SK-N-SH treated with all-trans-retinoic acid at 6 μM for 48 hours (cell line): ENCODE measurements around the gene PRKACG.
"Not testable (repeated sequence)": the region's sequence is repeated elsewhere in the genome, so short reads cannot be mapped to it uniquely, and the experiment has no call there.

ENCODE experiments used
- ATAC-seq: fragments of 200-7000 bp; cut with Tn5 transposase; 3 replicates; pipeline ENCODE4 v1.9.1; 2020; ENCODE audit warnings: mild to moderate bottlenecking, moderate library complexity
- ARNTL ChIP-seq: fragments of 450-650 bp; formaldehyde crosslinking; IDR thresholded peaks from 2 replicates; pipeline ENCODE4 v1.5.0; 2020; ENCODE audit warnings: low read depth, mild to moderate bottlenecking, moderate library complexity, borderline replicate concordance
- BACH2 ChIP-seq: fragments of 250-450 bp; sonication (Bioruptor Pico); IDR thresholded peaks from 2 replicates; pipeline ENCODE4 v1.9.0; 2021; ENCODE audit warnings: mild to moderate bottlenecking, borderline replicate concordance
- CSDC2 ChIP-seq: fragments of 250-450 bp; sonication (Bioruptor Pico); IDR thresholded peaks from 2 replicates; pipeline ENCODE4 v1.5.0; 2020; ENCODE audit warnings: mild to moderate bottlenecking, moderate library complexity
- CSRNP3 ChIP-seq: fragments of 250-450 bp; sonication (Bioruptor Pico); IDR thresholded peaks from 2 replicates; pipeline ENCODE4 v1.5.1; 2021; ENCODE audit warnings: mild to moderate bottlenecking, moderate library complexity
- ESRRG ChIP-seq: fragments of 250-450 bp; sonication (Bioruptor Pico); IDR thresholded peaks from 2 replicates; pipeline ENCODE4 v1.6.1; 2021; ENCODE audit warnings: mild to moderate bottlenecking
- GLIS3 ChIP-seq: fragments of 250-450 bp; sonication (Bioruptor Pico); IDR thresholded peaks from 2 replicates; pipeline ENCODE4 v1.5.0; 2020; ENCODE audit warnings: mild to moderate bottlenecking, moderate library complexity
- ISL1 ChIP-seq: fragments of 250-450 bp; sonication (Bioruptor Pico); IDR thresholded peaks from 2 replicates; pipeline ENCODE4 v2.1.2; 2022; ENCODE audit warnings: mild to moderate bottlenecking, moderate library complexity
- POU6F1 ChIP-seq: fragments of 250-450 bp; sonication (Bioruptor Pico); IDR thresholded peaks from 2 replicates; pipeline ENCODE4 v1.8.0; 2021; ENCODE audit warnings: low read depth, mild to moderate bottlenecking, moderate library complexity, borderline replicate concordance
- PPARA ChIP-seq: fragments of 250-450 bp; sonication (Bioruptor Pico); IDR thresholded peaks from 2 replicates; pipeline ENCODE4 v1.5.0; 2020; ENCODE audit warnings: mild to moderate bottlenecking, borderline replicate concordance
- RARB ChIP-seq: fragments of 250-450 bp; sonication (Bioruptor Pico); IDR thresholded peaks from 2 replicates; pipeline ENCODE4 v1.8.0; 2021; ENCODE audit warnings: mild to moderate bottlenecking, moderate library complexity
- SNAI2 ChIP-seq: fragments of 250-450 bp; sonication (Bioruptor Pico); IDR thresholded peaks from 2 replicates; pipeline ENCODE4 v1.5.0; 2020; ENCODE audit warnings: mild to moderate bottlenecking, moderate library complexity
- TCF4 ChIP-seq: fragments of 250-450 bp; sonication (Bioruptor Pico); IDR thresholded peaks from 2 replicates; pipeline ENCODE4 v1.8.0; 2021; ENCODE audit warnings: mild to moderate bottlenecking, moderate library complexity, borderline replicate concordance
- TOX ChIP-seq: fragments of 250-450 bp; sonication (Bioruptor Pico); IDR thresholded peaks from 2 replicates; pipeline ENCODE4 v1.8.0; 2021; ENCODE audit warnings: mild to moderate bottlenecking, moderate library complexity, borderline replicate concordance
- TSHZ2 ChIP-seq: fragments of 250-450 bp; sonication (Bioruptor Pico); IDR thresholded peaks from 2 replicates; pipeline ENCODE4 v1.5.0; 2020; ENCODE audit warnings: mild to moderate bottlenecking, moderate library complexity
- ZC3H10 ChIP-seq: fragments of 250-450 bp; sonication (Bioruptor Pico); IDR thresholded peaks from 2 replicates; pipeline ENCODE4 v1.5.1; 2021; ENCODE audit warnings: mild to moderate bottlenecking, moderate library complexity
- ZFP3 ChIP-seq: fragments of 250-450 bp; sonication (Bioruptor Pico); IDR thresholded peaks from 2 replicates; pipeline ENCODE4 v1.5.0; 2020; ENCODE audit warnings: mild to moderate bottlenecking, moderate library complexity
- ZFP30 ChIP-seq: fragments of 450-650 bp; formaldehyde crosslinking; IDR thresholded peaks from 2 replicates; pipeline ENCODE4 v1.5.0; 2022; ENCODE audit warnings: mild to moderate bottlenecking, moderate library complexity
- ZNF565 ChIP-seq: fragments of 450-650 bp; formaldehyde crosslinking; conservative IDR thresholded peaks from 2 replicates; pipeline ENCODE4 v1.5.0; 2020; ENCODE audit warnings: low read depth, mild to moderate bottlenecking, moderate library complexity
- ZNF70 ChIP-seq: fragments of 450-650 bp; formaldehyde crosslinking; IDR thresholded peaks from 2 replicates; pipeline ENCODE4 v1.5.0; 2020; ENCODE audit warnings: mild to moderate bottlenecking, moderate library complexity
- ZNF8 ChIP-seq: fragments of 450-650 bp; formaldehyde crosslinking; IDR thresholded peaks from 2 replicates; pipeline ENCODE4 v1.5.0; 2020; ENCODE audit warnings: mild to moderate bottlenecking, moderate library complexity

Gene PRKACG

GRCh38 chr9:69054989-69055388 is 41.1 kb upstream of the PRKACG start:
- ATAC-seq, result no peak
- TF ChIP-seq ZNF8 (no peak), BACH2 (CRISPR knock-in tag) (no peak), ISL1 (no peak), ZFP3 (no peak), ZNF70 (CRISPR knock-in tag) (no peak), ARNTL (CRISPR knock-in tag) (no peak), CSDC2 (CRISPR knock-in tag) (no peak), GLIS3 (CRISPR knock-in tag) (no peak)
- TF ChIP-seq, all 23 proteins: peak for 0

GRCh38 chr9:69050936-69051335 is 37.0 kb upstream of the PRKACG start:
- ATAC-seq, result not testable (repeated sequence)

GRCh38 chr9:69049094-69049493 is 35.2 kb upstream of the PRKACG start:
- no peak for ATAC-seq
- no peak for TF ChIP-seq ZFP30 (CRISPR knock-in tag)
- no peak for TF ChIP-seq ISL1
- no peak for TF ChIP-seq BACH2 (CRISPR knock-in tag)
- TF ChIP-seq POU6F1, result no peak
- no peak for TF ChIP-seq SNAI2 (CRISPR knock-in tag)
- no peak for TF ChIP-seq CSRNP3 (CRISPR knock-in tag)
- TF ChIP-seq GLIS3 (CRISPR knock-in tag), result no peak
- TF ChIP-seq PPARA (CRISPR knock-in tag), result no peak
- no peak for TF ChIP-seq ZC3H10 (CRISPR knock-in tag)
- no peak for TF ChIP-seq RARB
- no peak for TF ChIP-seq TCF4 (CRISPR knock-in tag)
- no peak for TF ChIP-seq ESRRG (CRISPR knock-in tag)
- TF ChIP-seq TSHZ2 (CRISPR knock-in tag), result no peak
- TF ChIP-seq CSDC2 (CRISPR knock-in tag), result no peak
- TF ChIP-seq ARNTL (CRISPR knock-in tag), result no peak
- TF ChIP-seq ZFP3, result no peak
- TF ChIP-seq, all 23 proteins: peak for 0

DNA sequence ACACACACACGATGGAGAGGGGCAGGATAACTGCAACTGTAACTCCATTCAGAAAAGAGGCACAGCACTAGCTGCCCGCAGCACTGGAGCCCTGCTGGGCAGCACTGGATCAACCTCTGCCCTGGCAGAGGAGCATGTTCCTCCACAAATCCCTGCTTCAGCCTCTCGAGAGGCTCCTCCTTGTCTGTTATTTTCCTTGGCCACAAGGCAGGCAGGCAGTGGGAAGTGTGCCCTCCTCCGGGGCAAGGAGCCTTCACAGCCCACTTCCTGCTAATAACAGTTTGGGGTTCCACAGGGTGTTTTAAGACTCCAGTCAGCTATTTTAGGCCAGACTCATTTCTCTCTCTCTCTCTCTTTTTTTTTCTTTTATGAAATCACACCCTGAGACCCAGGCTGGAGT is 33.5 kb upstream of the PRKACG start:
- TF ChIP-seq ZC3H10 (CRISPR knock-in tag) (no peak), ZNF565 (CRISPR knock-in tag) (no peak), ZFP3 (no peak), SNAI2 (CRISPR knock-in tag) (no peak), BACH2 (CRISPR knock-in tag) (no peak), RARB (no peak), PPARA (CRISPR knock-in tag) (no peak), ESRRG (CRISPR knock-in tag) (no peak), CSRNP3 (CRISPR knock-in tag) (no peak), ARNTL (CRISPR knock-in tag) (no peak), ZNF8 (no peak), ZFP30 (CRISPR knock-in tag) (no peak), GLIS3 (CRISPR knock-in tag) (no peak), TOX (no peak), CSDC2 (CRISPR knock-in tag) (no peak)
- TF ChIP-seq, all 23 proteins: peak for 0
- ATAC-seq, result no peak
